ENCODE results near the gene MYH15. TPM values are rescaled to one million over a fixed set of nuclear protein-coding genes. Genes with fewer than 3 reads are reported as not detected.
A peak's percentile ranks its signal among the peaks of the same experiment; 100 is the strongest.

The MYH15 gene
- total and polyA plus RNA-seq, 8 donors: 0.03 to 0.19 (median 0.06) TPM; not detected in 3

- no peak overlapping the region for H3K4me3 ChIP-seq
- no peak for ATAC-seq
- no peak overlapping the region for H3K27ac ChIP-seq
- no peaks in the 10 kb centered on the region for H3K27me3 ChIP-seq
- FAIRE-seq: no peak
- no peaks in the 10 kb centered on the region for H3K36me3 ChIP-seq
- no peak for TF ChIP-seq CTCF (IDR thresholded peaks at IDR 0.05)
- H3K4me1 ChIP-seq: peaks cover 0 to 7% (median 5%) of the 10 kb centered on the region in 3 donors
- DNase-seq: no peak
- intact Hi-C loops (cut with DNase I): no loop called here
- 85 to 92% methylated on average over 3 of the region's 3 CpGs for WGBS, 2 donors
- H3K9me3 ChIP-seq: no peaks in the 10 kb centered on the region
Measured at GRCh38 chr3:108474581-108474980, 35.8 kb downstream of the MYH15 start.

GRCh38 chr3:108473711-108474110, 36.7 kb downstream of the MYH15 start:
- Histone ChIP-seq H3K27ac (no peak overlapping the region), H3K27me3 (no peaks in the 10 kb centered on the region), H3K4me1 (peaks cover 0 to 7% (median 5%) of the 10 kb centered on the region in 3 donors), H3K36me3 (no peaks in the 10 kb centered on the region), H3K4me3 (no peak overlapping the region), H3K9me3 (no peaks in the 10 kb centered on the region)
- DNase-seq (no peak), FAIRE-seq (no peak), ATAC-seq (no peak)
- no peak for TF ChIP-seq CTCF (IDR thresholded peaks at IDR 0.05)
- intact Hi-C loops (cut with DNase I): no loop called here

GRCh38 chr3:108472001-108472591, 38.3 kb downstream of the MYH15 start:
- FAIRE-seq (no peak), DNase-seq (no peak), ATAC-seq (peak in 1 of 4 donors; percentile 30)
- H3K4me3 ChIP-seq: no peak overlapping the region
- no peaks in the 10 kb centered on the region for H3K9me3 ChIP-seq
- 53 to 63% methylated on average over 5 of the region's 5 CpGs for WGBS, 2 donors
- no peak overlapping the region for H3K27ac ChIP-seq
- H3K27me3 ChIP-seq: no peaks in the 10 kb centered on the region
- no peak for TF ChIP-seq CTCF (IDR thresholded peaks at IDR 0.05)
- no peaks in the 10 kb centered on the region for H3K4me1 ChIP-seq
- no peaks in the 10 kb centered on the region for H3K36me3 ChIP-seq
- intact Hi-C loops (cut with DNase I): no loop called here

- no peaks in the 10 kb centered on the region for H3K9me3 ChIP-seq
- DNase-seq (no peak), ATAC-seq (no peak), FAIRE-seq (no peak)
- no peak overlapping the region for H3K4me3 ChIP-seq
- H3K4me1 ChIP-seq: no peaks in the 10 kb centered on the region
- no peaks in the 10 kb centered on the region for H3K36me3 ChIP-seq
- intact Hi-C loops (cut with DNase I): no loop called here
- TF ChIP-seq CTCF (IDR thresholded peaks at IDR 0.05): no peak
- no peak overlapping the region for H3K27ac ChIP-seq
- no peaks in the 10 kb centered on the region for H3K27me3 ChIP-seq
Measured at GRCh38 chr3:108471426-108471825, 39.0 kb downstream of the MYH15 start.

- DNase-seq: no peak
- ATAC-seq: no peak
- Histone ChIP-seq H3K9me3 (no peaks in the 10 kb centered on the region), H3K36me3 (no peaks in the 10 kb centered on the region), H3K27me3 (no peaks in the 10 kb centered on the region), H3K4me3 (no peak overlapping the region), H3K27ac (no peak overlapping the region), H3K4me1 (no peaks in the 10 kb centered on the region)
- 85 to 89% methylated on average over 5 of the region's 5 CpGs for WGBS, 2 donors
- no peak for FAIRE-seq
- intact Hi-C loops (cut with DNase I): no loop called here
- no peak for TF ChIP-seq CTCF (IDR thresholded peaks at IDR 0.05)
Measured at GRCh38 chr3:108469126-108469525, 41.3 kb downstream of the MYH15 start.
